ENCODE results near the gene PPHLN1.

DNA sequence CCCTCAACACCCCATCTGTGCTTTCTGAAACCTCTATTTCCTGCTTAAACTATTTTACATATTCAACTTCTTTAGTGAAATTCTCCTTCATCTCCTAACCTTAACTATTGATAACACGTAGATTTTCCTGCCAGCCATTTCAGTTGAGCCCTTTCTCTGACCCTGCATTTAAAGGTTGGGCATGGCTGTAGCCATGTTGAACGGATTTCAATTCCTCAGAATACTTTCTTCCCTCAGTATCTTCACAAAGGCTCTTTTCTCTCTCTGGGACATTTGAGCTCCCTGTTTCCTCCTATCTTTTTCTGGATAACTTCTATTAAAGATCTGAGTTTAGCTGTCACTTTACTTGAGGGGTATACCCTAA, 1.2 kb downstream of the PPHLN1 start:
- no peak for TF ChIP-seq POLR2A (IDR thresholded peaks at IDR 0.05; ENCODE audit: control extremely low read depth in 1 of 2, low read depth in 2 of 2, low read length in 2 of 2)
- TF ChIP-seq EZH2 (IDR thresholded peaks at IDR 0.05; ENCODE audit: low read depth, low read length, severe bottlenecking), result no peak
- TF ChIP-seq BRCA1 (IDR thresholded peaks at IDR 0.05; ENCODE audit: low read depth, low read length), result no peak
- TF ChIP-seq SIX5 (IDR thresholded peaks at IDR 0.05; ENCODE audit: low read depth, low read length), result no peak
- TF ChIP-seq USF2 (IDR thresholded peaks at IDR 0.05; ENCODE audit: low read length), result no peak
- TF ChIP-seq JUN (IDR thresholded peaks at IDR 0.05; ENCODE audit: low read depth, low read length), result no peak
- TF ChIP-seq, protein P1, sequence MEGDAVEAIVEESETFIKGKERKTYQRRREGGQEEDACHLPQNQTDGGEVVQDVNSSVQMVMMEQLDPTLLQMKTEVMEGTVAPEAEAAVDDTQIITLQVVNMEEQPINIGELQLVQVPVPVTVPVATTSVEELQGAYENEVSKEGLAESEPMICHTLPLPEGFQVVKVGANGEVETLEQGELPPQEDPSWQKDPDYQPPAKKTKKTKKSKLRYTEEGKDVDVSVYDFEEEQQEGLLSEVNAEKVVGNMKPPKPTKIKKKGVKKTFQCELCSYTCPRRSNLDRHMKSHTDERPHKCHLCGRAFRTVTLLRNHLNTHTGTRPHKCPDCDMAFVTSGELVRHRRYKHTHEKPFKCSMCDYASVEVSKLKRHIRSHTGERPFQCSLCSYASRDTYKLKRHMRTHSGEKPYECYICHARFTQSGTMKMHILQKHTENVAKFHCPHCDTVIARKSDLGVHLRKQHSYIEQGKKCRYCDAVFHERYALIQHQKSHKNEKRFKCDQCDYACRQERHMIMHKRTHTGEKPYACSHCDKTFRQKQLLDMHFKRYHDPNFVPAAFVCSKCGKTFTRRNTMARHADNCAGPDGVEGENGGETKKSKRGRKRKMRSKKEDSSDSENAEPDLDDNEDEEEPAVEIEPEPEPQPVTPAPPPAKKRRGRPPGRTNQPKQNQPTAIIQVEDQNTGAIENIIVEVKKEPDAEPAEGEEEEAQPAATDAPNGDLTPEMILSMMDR (IDR thresholded peaks at IDR 0.05; ENCODE audit: control extremely low read depth in 1 of 3, insufficient read depth in 1 of 3, low read depth in 1 of 3, low read length in 3 of 3), result no peak
- TF ChIP-seq RNF2 (IDR thresholded peaks at IDR 0.05; ENCODE audit: borderline replicate concordance, low read depth, low read length, missing control alignments, poor library complexity, severe bottlenecking), result no peak
- no peak for TF ChIP-seq EP300 (IDR thresholded peaks at IDR 0.05; ENCODE audit: borderline replicate concordance in 1 of 2, low read depth in 2 of 2, low read length in 2 of 2)
- TF ChIP-seq TCF12 (IDR thresholded peaks at IDR 0.05; ENCODE audit: low read depth, low read length), result no peak

Measured in H1 (cell line).